Measurements from ENCODE around the gene BNC1. TPM values are rescaled to one million over a fixed set of nuclear protein-coding genes. Genes with fewer than 3 reads are reported as not detected.
A peak's percentile ranks its signal among the peaks of the same experiment; 100 is the strongest.

Gene BNC1
- total RNA-seq: 0.11 TPM
- long read RNA-seq, full-length matches to known transcripts: 1 of 1 reads
- long read RNA-seq, partial matches to known transcripts: 0 of 1 reads
- long read RNA-seq, other reads (novel, unspliced or antisense): 0 of 1 reads

- Histone ChIP-seq H3K27me3 (ENCODE audit: low read depth) (peaks cover 74% of the 10 kb centered on the region), H3K4me1 (peaks cover 15% of the 10 kb centered on the region), H3K4me3 (peak within 1 kb of the TSS; percentile 69), H3K36me3 (no peaks in the 10 kb centered on the region), H3K27ac (replicated peaks) (no peak within 1 kb of the TSS), H3K9me3 (replicated peaks) (no peaks in the 10 kb centered on the region)
- no peak for TF ChIP-seq CTCF (IDR thresholded peaks at IDR 0.05; ENCODE audit: borderline replicate concordance)
- intact Hi-C loops (cut with micrococcal nuclease): no loop called here
- no peak for DNase-seq
Observed at GRCh38 chr15:83284559-83285283, at the start of gene BNC1. TSS of gene BNC1 (minus strand) at chr15:83284664. CDS start at chr15:83284628, 36 bp downstream.

GRCh38 chr15:83327041-83327440 is 42.6 kb upstream of the BNC1 start:
- no peaks in the 10 kb centered on the region for H3K36me3 ChIP-seq
- intact Hi-C loops (cut with micrococcal nuclease): no loop called here
- H3K9me3 ChIP-seq (replicated peaks): no peaks in the 10 kb centered on the region
- no peak overlapping the region for H3K4me3 ChIP-seq
- DNase-seq: no peak
- H3K4me1 ChIP-seq: no peaks in the 10 kb centered on the region
- no peak overlapping the region for H3K27ac ChIP-seq (replicated peaks)
- no peak for TF ChIP-seq CTCF (IDR thresholded peaks at IDR 0.05; ENCODE audit: borderline replicate concordance)
- peaks cover 16% of the 10 kb centered on the region for H3K27me3 ChIP-seq (ENCODE audit: low read depth)

- no peak overlapping the region for H3K27ac ChIP-seq (replicated peaks)
- H3K36me3 ChIP-seq: no peaks in the 10 kb centered on the region
- no peak for TF ChIP-seq CTCF (IDR thresholded peaks at IDR 0.05; ENCODE audit: borderline replicate concordance)
- no peaks in the 10 kb centered on the region for H3K4me1 ChIP-seq
- H3K9me3 ChIP-seq (replicated peaks): no peaks in the 10 kb centered on the region
- intact Hi-C loops (cut with micrococcal nuclease): no loop called here
- peaks cover 16% of the 10 kb centered on the region for H3K27me3 ChIP-seq (ENCODE audit: low read depth)
- H3K4me3 ChIP-seq: no peak overlapping the region
- DNase-seq: no peak
Observed at GRCh38 chr15:83324799-83325198, 40.3 kb upstream of the BNC1 start.

- DNase-seq: no peak
- H3K4me3 ChIP-seq: no peak overlapping the region
- no peaks in the 10 kb centered on the region for H3K4me1 ChIP-seq
- H3K9me3 ChIP-seq (replicated peaks): no peaks in the 10 kb centered on the region
- no peak overlapping the region for H3K27ac ChIP-seq (replicated peaks)
- H3K36me3 ChIP-seq: no peaks in the 10 kb centered on the region
- TF ChIP-seq CTCF (IDR thresholded peaks at IDR 0.05; ENCODE audit: borderline replicate concordance): no peak
- peaks cover 16% of the 10 kb centered on the region for H3K27me3 ChIP-seq (ENCODE audit: low read depth)
- intact Hi-C loops (cut with micrococcal nuclease): no loop called here
Observed at GRCh38 chr15:83323296-83323711, 38.8 kb upstream of the BNC1 start.

- DNase-seq: no peak
- H3K27me3 ChIP-seq (ENCODE audit: low read depth): peaks cover 13% of the 10 kb centered on the region
- no peak for TF ChIP-seq CTCF (IDR thresholded peaks at IDR 0.05; ENCODE audit: borderline replicate concordance)
- no peaks in the 10 kb centered on the region for H3K9me3 ChIP-seq (replicated peaks)
- intact Hi-C loops (cut with micrococcal nuclease): no loop called here
- H3K4me3 ChIP-seq: no peak overlapping the region
- no peak overlapping the region for H3K27ac ChIP-seq (replicated peaks)
- no peaks in the 10 kb centered on the region for H3K4me1 ChIP-seq
- no peaks in the 10 kb centered on the region for H3K36me3 ChIP-seq
Observed at GRCh38 chr15:83322691-83323090, 38.2 kb upstream of the BNC1 start.
